Measurements from ENCODE around the gene APP. TPM values are rescaled to one million over a fixed set of nuclear protein-coding genes. Genes with fewer than 3 reads are reported as not detected.

APP gene
- total and polyA plus RNA-seq, 2 of the 13 experiments (the other 11 are each of a cell fraction or from before 2014, with no cell fraction given), result 70.6 to 262 TPM

GRCh38 chr21:26199456-26199855 lies 28.9 kb upstream of the APP start:
- in situ Hi-C loops (cut with HindIII; ENCODE audit: extremely low pct_ligation_motif_present, low pct_unique_long_range_greater_than_20kb) (no loop called here), intact Hi-C loops (cut with micrococcal nuclease; ENCODE audit: unreplicated experiment) (no loop called here)
- Histone ChIP-seq H3K4me1 (ENCODE audit: insufficient read depth, low read length) (no peaks in the 10 kb centered on the region), H3K9ac (ENCODE audit: insufficient read depth, low read depth, low read length) (no peak overlapping the region), H3K9me3 (ENCODE audit: low read length) (no peaks in the 10 kb centered on the region; the same call in 1 of the 2 replicates), H3K36me3 (replicated peaks in 1 of 2; ENCODE audit: control insufficient read depth in 1 of 2, insufficient read depth in 2 of 2, low read length in 2 of 2) (no peaks in the 10 kb centered on the region), H3K27me3 (ENCODE audit: control insufficient read depth in 1 of 2, insufficient read depth in 2 of 2, low read length in 2 of 2) (no peaks in the 10 kb centered on the region), H3K4me2 (ENCODE audit: low read depth, low read length) (no peak overlapping the region), H3K79me2 (ENCODE audit: insufficient read depth, low read length) (no peaks in the 10 kb centered on the region), H4K20me1 (ENCODE audit: insufficient read depth, low read length) (no peaks in the 10 kb centered on the region; the same call in 1 of the 2 replicates), H3K27ac (ENCODE audit: extremely low read length, insufficient read depth, low read length) (no peak overlapping the region), H2AFZ (ENCODE audit: low read length) (no peak overlapping the region), H3K4me3 (replicated peaks in 1 of 3; ENCODE audit: insufficient read depth in 1 of 3, low read depth in 2 of 3, low read length in 3 of 3) (no peak overlapping the region)
- BruUV-seq (replicated peaks), result no TSS peak
- ATAC-seq (no peak), DNase-seq (ENCODE audit: low spot score) (no peak), FAIRE-seq (no peak)
- POLR2A ChIA-PET, result no interaction called here
- CTCF ChIA-PET (ENCODE audit: low intra/inter-chr PET ratio, low total read pairs), result no interaction called here
- WGBS (ENCODE audit: low lambda C conversion rate), result 3% methylated on average over 4 of the region's 4 CpGs
- TF ChIP-seq RAD21 (CRISPR knock-in tag; IDR thresholded peaks at IDR 0.05) (no peak), PAF1 (CRISPR knock-in tag; IDR thresholded peaks at IDR 0.05) (no peak), MED8 (CRISPR knock-in tag; IDR thresholded peaks at IDR 0.05; ENCODE audit: insufficient replicate concordance) (no peak), THRA (CRISPR knock-in tag; IDR thresholded peaks at IDR 0.05; ENCODE audit: borderline replicate concordance) (no peak), IRF2 (CRISPR knock-in tag; IDR thresholded peaks at IDR 0.05) (no peak), ZNF362 (CRISPR knock-in tag; IDR thresholded peaks at IDR 0.05; ENCODE audit: borderline replicate concordance) (no peak), ZBTB20 (CRISPR knock-in tag; IDR thresholded peaks at IDR 0.05; ENCODE audit: borderline replicate concordance, low read depth) (no peak), PLRG1 (conservative IDR thresholded peaks at IDR 0.05) (no peak)

Data from HepG2 (cell line).